Astrocyte (in vitro differentiated cells and primary cell): ENCODE data around the gene POLH. TPM values are rescaled to one million over a fixed set of nuclear protein-coding genes. Genes with fewer than 3 reads are reported as not detected.

Source experiments
- DNase-seq: peaks from one replicate; pipeline ENCODE4 v3.0.0-alpha.2; 2010; ENCODE audit warnings: low read depth
- FAIRE-seq: peaks from 2 replicates; lab custom pipeline; 2011; peaks lifted over from hg19 to GRCh38; lab: Jason Lieb, UNC
- H2AFZ ChIP-seq: 2 replicates; pipeline ENCODE4 v1.6.0; 2012; ENCODE audit warnings: low read depth, low read length, inconsistent platforms
- H3K27ac ChIP-seq: 2 replicates; pipeline ENCODE4 v1.5.1; 2011; ENCODE audit warnings: low read depth, low read length, inconsistent platforms
- H3K27me3 ChIP-seq: 2 replicates; pipeline ENCODE4 v1.6.0; 2011; ENCODE audit warnings: low read length, inconsistent platforms; ENCODE audit not compliant: insufficient read depth
- H3K36me3 ChIP-seq: 2 replicates; pipeline ENCODE4 v1.5.1; 2011; ENCODE audit warnings: low read length, inconsistent platforms; ENCODE audit not compliant: insufficient read depth
- H3K4me1 ChIP-seq: 2 replicates; pipeline ENCODE4 v1.5.1; 2011; ENCODE audit warnings: low read length, inconsistent platforms; ENCODE audit not compliant: insufficient read depth
- H3K4me2 ChIP-seq: 2 replicates; pipeline ENCODE4 v1.6.0; 2012; ENCODE audit warnings: low read length, inconsistent platforms
- H3K4me3 ChIP-seq: 2 replicates; pipeline ENCODE4 v1.5.1; 2011; ENCODE audit warnings: low read depth, mild to moderate bottlenecking, low read length, inconsistent platforms; ENCODE audit not compliant: insufficient read depth
- H3K79me2 ChIP-seq: 2 replicates; pipeline ENCODE4 v1.6.0; 2012; ENCODE audit warnings: mild to moderate bottlenecking, low read length, inconsistent platforms; ENCODE audit not compliant: insufficient read depth
- H3K9ac ChIP-seq: 2 replicates; pipeline ENCODE4 v1.6.0; 2012; ENCODE audit warnings: mild to moderate bottlenecking, low read length, inconsistent platforms
- H3K9me3 ChIP-seq: 2 replicates; pipeline ENCODE4 v1.5.1; 2012; ENCODE audit warnings: low read depth, mild to moderate bottlenecking, low read length, inconsistent platforms; ENCODE audit not compliant: insufficient read depth
- H4K20me1 ChIP-seq: 2 replicates; pipeline ENCODE4 v1.6.0; 2012; ENCODE audit warnings: low read length, inconsistent platforms; ENCODE audit not compliant: insufficient read depth
- H3K27ac Mint-ChIP-seq: one replicate; pipeline ENCODE4 v1.8.0; 2021; ENCODE audit warnings: mild to moderate bottlenecking, mixed read lengths; ENCODE audit not compliant: unreplicated experiment
- H3K27me3 Mint-ChIP-seq: one replicate; pipeline ENCODE4 v1.8.0; 2021; ENCODE audit warnings: low read depth, mixed read lengths; ENCODE audit not compliant: unreplicated experiment
- H3K36me3 Mint-ChIP-seq: one replicate; pipeline ENCODE4 v1.8.0; 2021; ENCODE audit warnings: low read depth, mixed read lengths; ENCODE audit not compliant: unreplicated experiment
- H3K4me1 Mint-ChIP-seq: one replicate; pipeline ENCODE4 v1.8.0; 2021; ENCODE audit warnings: low read depth, mixed read lengths; ENCODE audit not compliant: unreplicated experiment
- H3K4me3 Mint-ChIP-seq: one replicate; pipeline ENCODE4 v1.8.0; 2021; ENCODE audit warnings: mild to moderate bottlenecking, moderate library complexity, mixed read lengths; ENCODE audit not compliant: unreplicated experiment
- H3K9me3 Mint-ChIP-seq: one replicate; pipeline ENCODE4 v1.8.0; 2021; ENCODE audit warnings: mild to moderate bottlenecking, mixed read lengths; ENCODE audit not compliant: unreplicated experiment
- CTCF ChIP-seq: IDR thresholded peaks from 2 replicates; pipeline ENCODE4 v1.5.1; 2011; ENCODE audit warnings: low read depth, mild to moderate bottlenecking, inconsistent platforms, low read length, moderate library complexity; ENCODE audit not compliant: insufficient read depth
- EZH2 ChIP-seq: IDR thresholded peaks from 2 replicates; pipeline ENCODE4 v1.6.1; 2012; ENCODE audit warnings: mild to moderate bottlenecking, low read length, inconsistent platforms; ENCODE audit not compliant: insufficient read depth
- total RNA-seq: library from RNA; stranded (reverse); gene quantifications from 2 replicates; pipeline ENCODE4 v1.2.1, GENCODE V29; 2021

Gene POLH
- total RNA-seq, 1 donor from 2014 or later: 58.0 TPM

- H3K9me3 Mint-ChIP-seq: no peaks in the 10 kb centered on the region
- Histone ChIP-seq H3K79me2 (peaks cover 45% of the 10 kb centered on the region), H3K27me3 (no peaks in the 10 kb centered on the region), H3K9me3 (no peaks in the 10 kb centered on the region), H3K4me2 (peak within 1 kb of the TSS; percentile 99), H3K4me1 (peaks cover 26% of the 10 kb centered on the region), H2AFZ (peak within 1 kb of the TSS; percentile 80), H3K27ac (peak within 1 kb of the TSS; percentile 92), H3K36me3 (peaks cover 20% of the 10 kb centered on the region), H4K20me1 (peaks cover 3% of the 10 kb centered on the region), H3K4me3 (peak within 1 kb of the TSS; percentile 98), H3K9ac (peak within 1 kb of the TSS; percentile 99)
- H3K36me3 Mint-ChIP-seq: peaks cover 18% of the 10 kb centered on the region
- DNase-seq (peak; percentile 96), FAIRE-seq (no peak)
- TF ChIP-seq CTCF (no peak), EZH2 (no peak)
- H3K4me1 Mint-ChIP-seq: peaks cover 19% of the 10 kb centered on the region
- no peaks in the 10 kb centered on the region for H3K27me3 Mint-ChIP-seq
- H3K27ac Mint-ChIP-seq: peak within 1 kb of the TSS; percentile 100
- peak within 1 kb of the TSS; percentile 98 for H3K4me3 Mint-ChIP-seq
Measured at GRCh38 chr6:43629104-43629504, 53.1 kb downstream of the POLH start, which contains the start of gene GTPBP2. Gene GTPBP2, minus strand, starts transcription at chr6:43629264. Its CDS starts 102 bp downstream, at chr6:43629162.

GRCh38 chr6:43629505-43630300, 53.7 kb downstream of the POLH start:
- Histone ChIP-seq H3K4me3 (peak overlapping the region; percentile 63), H3K9me3 (no peaks in the 10 kb centered on the region), H3K9ac (peak overlapping the region; percentile 99), H3K36me3 (peaks cover 14% of the 10 kb centered on the region), H3K4me1 (peaks cover 26% of the 10 kb centered on the region), H3K4me2 (peak overlapping the region; percentile 90), H4K20me1 (peaks cover 3% of the 10 kb centered on the region), H2AFZ (peak overlapping the region; percentile 80), H3K79me2 (peaks cover 41% of the 10 kb centered on the region), H3K27ac (peak overlapping the region; percentile 91), H3K27me3 (no peaks in the 10 kb centered on the region)
- H3K9me3 Mint-ChIP-seq: no peaks in the 10 kb centered on the region
- DNase-seq (peak; percentile 94), FAIRE-seq (no peak)
- peak overlapping the region; percentile 98 for H3K4me3 Mint-ChIP-seq
- no peak for TF ChIP-seq CTCF
- TF ChIP-seq EZH2: no peak
- no peaks in the 10 kb centered on the region for H3K27me3 Mint-ChIP-seq
- peaks cover 19% of the 10 kb centered on the region for H3K4me1 Mint-ChIP-seq
- H3K27ac Mint-ChIP-seq: peak overlapping the region; percentile 100
- peaks cover 18% of the 10 kb centered on the region for H3K36me3 Mint-ChIP-seq
